ENCODE measurements around the gene NACA2.

- TF ChIP-seq YY1 (IDR thresholded peaks at IDR 0.05; ENCODE audit: extremely low read depth, insufficient replicate concordance, low read depth, low read length), result no peak
- no peak for TF ChIP-seq CEBPB (IDR thresholded peaks at IDR 0.05; ENCODE audit: low read depth)
- no peak for TF ChIP-seq EZH2 (IDR thresholded peaks at IDR 0.05)
- TF ChIP-seq REST (IDR thresholded peaks at IDR 0.05; ENCODE audit: low read depth), result no peak
- TF ChIP-seq TCF7L2 (IDR thresholded peaks at IDR 0.05; ENCODE audit: borderline replicate concordance, extremely low read depth, insufficient read depth, insufficient read length), result no peak
- TF ChIP-seq POLR2A (IDR thresholded peaks at IDR 0.05; ENCODE audit: borderline replicate concordance, extremely low read depth, insufficient read depth, insufficient read length), result no peak
Observed at GRCh38 chr17:61575352-61575975, 15.6 kb downstream of the NACA2 start.
